Ectodermal cell (in vitro differentiated cells): ENCODE results near the gene FTO.

Experiments
- H3K27ac ChIP-seq: 2 replicates; pipeline ENCODE4 v1.7.0; 2013; ENCODE audit warnings: mild to moderate bottlenecking, low read depth, low read length; ENCODE audit not compliant: insufficient read depth, poor library complexity, severe bottlenecking
- H3K27me3 ChIP-seq: 2 replicates; pipeline ENCODE4 v1.7.0; 2013; ENCODE audit warnings: mild to moderate bottlenecking, low read length; ENCODE audit not compliant: insufficient read depth, control insufficient read depth, poor library complexity, severe bottlenecking
- H3K36me3 ChIP-seq: one replicate; pipeline ENCODE4 v1.7.0; 2013; ENCODE audit warnings: low read length; ENCODE audit not compliant: control insufficient read depth, insufficient read depth
- H3K4me1 ChIP-seq: one replicate; pipeline ENCODE4 v1.7.0; 2013; ENCODE audit warnings: low read length; ENCODE audit not compliant: control insufficient read depth, insufficient read depth
- H3K4me3 ChIP-seq: 2 replicates; pipeline ENCODE4 v1.7.0; 2013; ENCODE audit warnings: low read depth, low read length, control low read depth; ENCODE audit not compliant: insufficient read depth
- H3K9me3 ChIP-seq: 2 replicates; pipeline ENCODE4 v1.7.0; 2013; ENCODE audit warnings: mild to moderate bottlenecking, low read length, moderate library complexity; ENCODE audit not compliant: control insufficient read depth
- WGBS, 2 experiments: methylation state at CpG; one replicate each; pipeline ENCODE4 v1.1.7; 2013; ENCODE audit warnings: missing lambda C conversion rate in 2 of 2; 5-methylcytosine and 5-hydroxymethylcytosine counted together

The FTO gene

GRCh38 chr16:54077050-54077821, 373.3 kb downstream of the FTO start:
- 82 to 85% methylated on average over 9 of the region's 9 CpGs for WGBS, 2 experiments
- H3K27me3 ChIP-seq: no peaks in the 10 kb centered on the region
- no peak overlapping the region for H3K27ac ChIP-seq
- H3K4me3 ChIP-seq: no peak overlapping the region
- no peaks in the 10 kb centered on the region for H3K36me3 ChIP-seq
- H3K9me3 ChIP-seq: no peaks in the 10 kb centered on the region
- no peaks in the 10 kb centered on the region for H3K4me1 ChIP-seq

GRCh38 chr16:54080524-54081008, 376.6 kb downstream of the FTO start:
- H3K9me3 ChIP-seq: no peaks in the 10 kb centered on the region
- WGBS, 2 experiments: 93 to 98% methylated on average over 3 to 7 of the region's 7 CpGs
- H3K27me3 ChIP-seq: no peaks in the 10 kb centered on the region
- no peaks in the 10 kb centered on the region for H3K36me3 ChIP-seq
- no peaks in the 10 kb centered on the region for H3K4me1 ChIP-seq
- H3K27ac ChIP-seq: no peak overlapping the region
- no peak overlapping the region for H3K4me3 ChIP-seq

- H3K4me3 ChIP-seq: no peak overlapping the region
- H3K27me3 ChIP-seq: no peaks in the 10 kb centered on the region
- H3K4me1 ChIP-seq: no peaks in the 10 kb centered on the region
- H3K27ac ChIP-seq: no peak overlapping the region
- 88 to 91% methylated on average over 4 of the region's 4 CpGs for WGBS, 2 experiments
- no peaks in the 10 kb centered on the region for H3K36me3 ChIP-seq
- no peaks in the 10 kb centered on the region for H3K9me3 ChIP-seq
Measured at GRCh38 chr16:54086791-54087190, 382.8 kb downstream of the FTO start.

GRCh38 chr16:54090602-54091001, 386.6 kb downstream of the FTO start:
- WGBS, 2 experiments: 93 to 98% methylated on average over 6 of the region's 6 CpGs
- Histone ChIP-seq H3K4me1 (no peaks in the 10 kb centered on the region), H3K27ac (no peak overlapping the region), H3K27me3 (no peaks in the 10 kb centered on the region), H3K36me3 (no peaks in the 10 kb centered on the region), H3K9me3 (no peaks in the 10 kb centered on the region), H3K4me3 (no peak overlapping the region)

- Histone ChIP-seq H3K27ac (no peak overlapping the region), H3K36me3 (no peaks in the 10 kb centered on the region), H3K4me3 (no peak overlapping the region), H3K4me1 (peaks cover 6% of the 10 kb centered on the region), H3K9me3 (no peaks in the 10 kb centered on the region), H3K27me3 (no peaks in the 10 kb centered on the region)
- WGBS, 2 experiments: 88 to 89% methylated on average over 13 of the region's 13 CpGs
Measured at GRCh38 chr16:54093281-54093680, 389.3 kb downstream of the FTO start.

- Histone ChIP-seq H3K36me3 (no peaks in the 10 kb centered on the region), H3K27ac (no peak overlapping the region), H3K27me3 (no peaks in the 10 kb centered on the region), H3K4me1 (peaks cover 9% of the 10 kb centered on the region), H3K4me3 (no peak overlapping the region), H3K9me3 (no peaks in the 10 kb centered on the region)
- WGBS, 2 experiments: 95 to 97% methylated on average over 10 of the region's 10 CpGs
Measured at GRCh38 chr16:54094641-54095040, 390.7 kb downstream of the FTO start.

- H3K27ac ChIP-seq: no peak overlapping the region
Measured at GRCh38 chr16:54096607-54097006, 392.7 kb downstream of the FTO start.

GRCh38 chr16:54097774-54098173, 393.8 kb downstream of the FTO start:
- no peaks in the 10 kb centered on the region for H3K36me3 ChIP-seq
- no peak overlapping the region for H3K4me3 ChIP-seq
- WGBS, 2 experiments: 93% methylated on average over 3 of the region's 3 CpGs
- H3K9me3 ChIP-seq: no peaks in the 10 kb centered on the region
- peaks cover 9% of the 10 kb centered on the region for H3K4me1 ChIP-seq
- H3K27me3 ChIP-seq: no peaks in the 10 kb centered on the region
- H3K27ac ChIP-seq: no peak overlapping the region

More at GRCh38 chr16:54096607-54097006, 392.7 kb downstream of the FTO start:
- no peak overlapping the region for H3K4me3 ChIP-seq
- no peaks in the 10 kb centered on the region for H3K9me3 ChIP-seq
- WGBS, 2 experiments: 93 to 99% methylated on average over 2 of the region's 2 CpGs
- H3K27me3 ChIP-seq: no peaks in the 10 kb centered on the region
- H3K36me3 ChIP-seq: no peaks in the 10 kb centered on the region
- H3K4me1 ChIP-seq: peaks cover 9% of the 10 kb centered on the region

GRCh38 chr16:54098247-54098646, 394.3 kb downstream of the FTO start:
- 84 to 96% methylated on average over 2 of the region's 2 CpGs for WGBS, 2 experiments
- Histone ChIP-seq H3K4me1 (peaks cover 9% of the 10 kb centered on the region), H3K9me3 (no peaks in the 10 kb centered on the region), H3K4me3 (no peak overlapping the region), H3K36me3 (no peaks in the 10 kb centered on the region), H3K27ac (no peak overlapping the region), H3K27me3 (no peaks in the 10 kb centered on the region)

GRCh38 chr16:54099627-54100026, 395.7 kb downstream of the FTO start:
- H3K4me1 ChIP-seq: peaks cover 9% of the 10 kb centered on the region
- no peaks in the 10 kb centered on the region for H3K9me3 ChIP-seq
- 74 to 77% methylated on average over 5 of the region's 5 CpGs for WGBS, 2 experiments
- no peak overlapping the region for H3K4me3 ChIP-seq
- no peaks in the 10 kb centered on the region for H3K36me3 ChIP-seq
- H3K27ac ChIP-seq: no peak overlapping the region
- H3K27me3 ChIP-seq: no peaks in the 10 kb centered on the region
